ENCODE results near the gene RAB6B. TPM values are rescaled to one million over a fixed set of nuclear protein-coding genes. Genes with fewer than 3 reads are reported as not detected.

Gene RAB6B
- total and polyA plus RNA-seq, 2 of the 8 experiments (the other 6 are each of a cell fraction or from before 2014, with no cell fraction given), result 7.9 to 15.6 TPM

- TF ChIP-seq ASH2L (IDR thresholded peaks at IDR 0.05; ENCODE audit: low read length) (no peak), CTBP2 (IDR thresholded peaks at IDR 0.05; ENCODE audit: borderline replicate concordance, insufficient read depth, insufficient read length, low read length) (no peak), MAFK (IDR thresholded peaks at IDR 0.05; ENCODE audit: low read depth, low read length) (no peak), RBBP5 (IDR thresholded peaks at IDR 0.05; ENCODE audit: borderline replicate concordance, low read depth, low read length) (no peak), GTF2F1 (IDR thresholded peaks at IDR 0.05; ENCODE audit: borderline replicate concordance, low read depth, low read length) (no peak), SUZ12 (IDR thresholded peaks at IDR 0.05; ENCODE audit: low read length) (no peak), POU5F1 (IDR thresholded peaks at IDR 0.05; ENCODE audit: low read depth, low read length) (no peak), POLR2AphosphoS5 (IDR thresholded peaks at IDR 0.05; ENCODE audit: low read depth, low read length) (no peak), JUND (IDR thresholded peaks at IDR 0.05; ENCODE audit: low read length) (no peak)
Observed at GRCh38 chr3:133836497-133837158, 59.1 kb downstream of the RAB6B start (continued).

All from H1 (cell line).